Adipocyte (in vitro differentiated cells): ENCODE measurements around the gene NRP1.

ENCODE experiments used
- DNase-seq: peaks from one replicate; pipeline ENCODE4 v3.0.0-alpha.2; 2015; ENCODE audit warnings: low read depth
- H3K27me3 ChIP-seq: replicated peaks from 2 replicates; pipeline ENCODE4 v1.7.0; 2013; ENCODE audit warnings: mild to moderate bottlenecking, low read length, moderate library complexity; ENCODE audit not compliant: control insufficient read depth, insufficient read depth
- H3K36me3 ChIP-seq: 2 replicates; pipeline ENCODE4 v1.7.0; 2013; ENCODE audit warnings: low read length, mild to moderate bottlenecking, moderate library complexity; ENCODE audit not compliant: control insufficient read depth, insufficient read depth, severe bottlenecking
- H3K4me1 ChIP-seq: 2 replicates; pipeline ENCODE4 v1.7.0; 2013; ENCODE audit warnings: mild to moderate bottlenecking, low read length, moderate library complexity; ENCODE audit not compliant: control insufficient read depth, insufficient read depth
- H3K4me3 ChIP-seq: 2 replicates; pipeline ENCODE4 v1.7.0; 2013; ENCODE audit warnings: mild to moderate bottlenecking, low read length, moderate library complexity
- H3K9ac ChIP-seq: 2 replicates; pipeline ENCODE4 v1.7.0; 2013; ENCODE audit warnings: mild to moderate bottlenecking, low read length, moderate library complexity
- H3K9me3 ChIP-seq: 2 replicates; pipeline ENCODE4 v1.7.0; 2013; ENCODE audit warnings: mild to moderate bottlenecking, low read length, moderate library complexity; ENCODE audit not compliant: control insufficient read depth

NRP1 gene

DNA sequence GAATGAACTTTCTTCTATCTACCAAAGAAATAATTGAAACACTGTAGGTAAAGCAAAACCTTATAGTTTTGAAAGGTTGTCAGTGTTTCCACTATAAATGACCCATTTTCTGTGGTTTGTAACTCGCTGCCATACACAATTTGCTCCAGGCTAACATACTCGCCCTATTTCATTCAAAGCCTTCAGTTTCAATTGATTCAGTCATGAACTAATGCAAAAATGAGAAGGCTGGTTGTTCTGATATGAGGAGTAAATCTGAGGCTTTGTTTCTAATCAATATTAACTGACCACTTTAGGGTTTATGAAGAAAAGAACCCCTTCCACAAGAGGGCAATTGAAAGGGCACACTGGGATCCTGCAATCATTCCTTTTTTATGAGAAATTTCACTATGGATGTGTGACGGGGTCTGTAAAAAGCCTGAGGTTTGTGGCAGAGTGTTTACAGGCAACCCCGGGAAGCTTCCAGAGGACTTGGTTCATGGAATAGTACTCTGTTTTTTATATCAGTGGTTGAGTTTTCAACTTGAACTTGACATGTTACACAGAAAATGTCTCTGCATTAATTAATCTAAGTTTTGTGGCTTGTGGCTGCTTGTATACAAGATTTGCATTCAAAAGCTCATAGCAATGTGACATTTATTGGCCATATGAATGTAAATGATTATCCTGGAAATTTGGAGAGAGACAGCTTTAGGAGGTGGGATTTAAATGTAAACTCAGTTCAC lies 133.2 kb downstream of the NRP1 start:
- Histone ChIP-seq H3K9me3 (no peaks in the 10 kb centered on the region), H3K36me3 (peaks cover 85% of the 10 kb centered on the region), H3K4me1 (peaks cover 40% of the 10 kb centered on the region), H3K9ac (peak overlapping the region; percentile 21), H3K4me3 (no peak overlapping the region), H3K27me3 (no peaks in the 10 kb centered on the region)
- DNase-seq, result no peak

DNA sequence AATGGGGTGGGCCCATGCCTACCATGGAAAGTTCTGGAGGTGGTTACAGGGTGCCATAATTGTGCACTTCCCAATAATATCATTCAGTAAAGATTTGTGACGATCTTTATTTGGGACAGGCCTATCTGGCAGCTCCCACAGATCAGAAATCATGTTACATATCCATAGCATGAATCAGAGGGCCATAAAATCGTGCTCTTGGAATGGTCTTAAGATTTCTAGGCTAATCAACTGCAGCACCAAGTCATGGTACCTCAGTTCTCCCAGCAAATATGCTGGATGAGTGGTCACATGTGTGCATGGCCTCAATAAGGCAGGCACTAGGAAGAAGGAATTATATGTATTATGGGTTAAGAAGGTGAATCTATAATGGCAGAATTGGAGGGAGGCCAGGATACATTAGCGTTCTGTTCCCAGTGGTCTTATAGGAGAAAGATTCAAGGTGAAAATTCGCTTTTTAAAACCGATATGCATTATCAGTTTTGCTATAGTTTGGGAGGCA lies 134.7 kb downstream of the NRP1 start:
- H3K27me3 ChIP-seq, result no peaks in the 10 kb centered on the region
- peaks cover 86% of the 10 kb centered on the region for H3K36me3 ChIP-seq
- H3K9me3 ChIP-seq, result no peaks in the 10 kb centered on the region
- H3K4me1 ChIP-seq, result peaks cover 52% of the 10 kb centered on the region
- H3K9ac ChIP-seq, result no peak overlapping the region
- no peak overlapping the region for H3K4me3 ChIP-seq
- no peak for DNase-seq

DNA sequence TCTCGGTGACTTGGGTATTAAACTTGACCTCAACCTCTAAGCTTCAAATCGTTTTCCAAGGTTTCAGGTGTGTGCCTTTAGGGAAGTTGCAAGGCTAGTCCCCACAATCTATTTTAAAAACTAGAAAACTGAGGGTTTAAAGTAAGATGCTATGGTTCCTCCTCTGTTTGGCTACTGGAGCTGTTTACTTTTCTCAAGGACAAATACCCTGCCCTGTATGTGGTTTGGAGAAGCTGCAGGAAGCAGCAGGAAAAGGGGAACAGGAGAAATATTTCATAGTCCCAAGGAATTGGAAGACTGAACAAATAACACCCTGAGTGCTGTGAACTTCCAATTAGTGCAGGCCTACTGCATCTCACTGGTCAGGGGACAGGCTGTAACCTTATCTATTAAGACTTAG lies 135.9 kb downstream of the NRP1 start:
- Histone ChIP-seq H3K4me1 (peaks cover 59% of the 10 kb centered on the region), H3K9me3 (no peaks in the 10 kb centered on the region), H3K9ac (no peak overlapping the region), H3K4me3 (no peak overlapping the region), H3K27me3 (no peaks in the 10 kb centered on the region), H3K36me3 (peaks cover 78% of the 10 kb centered on the region)
- DNase-seq, result no peak

DNA sequence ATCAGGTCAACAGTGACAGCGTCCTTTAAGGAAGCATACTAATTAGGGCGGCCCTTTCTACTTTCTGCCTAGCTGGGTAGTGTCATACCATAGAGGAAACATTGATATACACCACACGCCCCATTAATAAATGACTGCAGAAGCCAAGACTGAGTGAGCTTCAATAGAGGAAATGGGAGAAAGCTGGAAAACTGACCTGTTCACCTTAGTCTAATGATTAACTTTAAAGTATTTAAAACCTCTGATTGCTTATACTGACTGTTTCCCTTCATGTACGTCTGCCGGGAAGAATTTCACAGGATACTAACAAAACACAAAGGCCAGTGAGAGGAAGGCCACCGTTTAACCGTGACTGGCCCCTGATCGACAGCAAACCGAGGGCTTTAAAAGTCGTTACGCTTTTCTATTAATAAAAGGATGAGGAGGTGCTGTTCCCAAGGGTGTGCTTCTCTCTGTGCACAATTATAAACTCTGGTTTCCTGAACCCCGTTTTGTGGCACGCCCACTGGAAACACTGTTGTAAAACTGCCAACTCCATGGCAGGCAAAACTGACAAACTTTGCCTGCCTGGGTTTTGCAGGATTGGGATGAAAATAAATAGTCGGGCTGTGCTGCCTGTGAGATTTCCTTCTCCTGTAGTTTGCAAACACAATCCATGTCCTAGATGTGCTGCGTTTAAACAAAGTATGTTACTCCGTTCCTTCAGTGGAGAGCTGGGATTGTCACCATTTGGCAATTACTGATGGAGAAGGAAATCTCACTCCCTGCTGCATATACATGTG lies 137.6 kb downstream of the NRP1 start:
- no peak for DNase-seq
- H3K9me3 ChIP-seq, result no peaks in the 10 kb centered on the region
- no peak overlapping the region for H3K9ac ChIP-seq
- peaks cover 64% of the 10 kb centered on the region for H3K4me1 ChIP-seq
- H3K27me3 ChIP-seq, result no peaks in the 10 kb centered on the region
- H3K36me3 ChIP-seq, result peaks cover 62% of the 10 kb centered on the region
- H3K4me3 ChIP-seq, result no peak overlapping the region

DNA sequence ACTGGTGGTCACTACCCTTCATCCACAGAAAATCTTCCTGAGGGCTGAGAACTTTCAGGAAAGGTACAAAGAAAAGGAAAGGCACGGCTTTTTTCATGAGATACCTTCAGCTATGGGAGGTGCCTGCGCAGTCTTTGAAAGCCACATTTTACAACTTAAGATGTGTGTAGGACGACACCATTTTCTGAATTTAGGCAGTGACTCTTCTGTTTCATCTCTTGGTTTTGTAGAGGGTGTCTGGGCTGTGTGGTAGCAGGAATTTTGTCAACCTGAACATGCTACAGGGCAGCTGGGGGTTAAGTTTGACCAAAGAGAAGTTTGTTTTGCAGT lies 138.1 kb downstream of the NRP1 start:
- H3K36me3 ChIP-seq, result peaks cover 60% of the 10 kb centered on the region
- no peak overlapping the region for H3K4me3 ChIP-seq
- H3K4me1 ChIP-seq, result peaks cover 58% of the 10 kb centered on the region
- no peak for DNase-seq
- H3K9me3 ChIP-seq, result no peaks in the 10 kb centered on the region
- no peaks in the 10 kb centered on the region for H3K27me3 ChIP-seq
- H3K9ac ChIP-seq, result no peak overlapping the region

DNA sequence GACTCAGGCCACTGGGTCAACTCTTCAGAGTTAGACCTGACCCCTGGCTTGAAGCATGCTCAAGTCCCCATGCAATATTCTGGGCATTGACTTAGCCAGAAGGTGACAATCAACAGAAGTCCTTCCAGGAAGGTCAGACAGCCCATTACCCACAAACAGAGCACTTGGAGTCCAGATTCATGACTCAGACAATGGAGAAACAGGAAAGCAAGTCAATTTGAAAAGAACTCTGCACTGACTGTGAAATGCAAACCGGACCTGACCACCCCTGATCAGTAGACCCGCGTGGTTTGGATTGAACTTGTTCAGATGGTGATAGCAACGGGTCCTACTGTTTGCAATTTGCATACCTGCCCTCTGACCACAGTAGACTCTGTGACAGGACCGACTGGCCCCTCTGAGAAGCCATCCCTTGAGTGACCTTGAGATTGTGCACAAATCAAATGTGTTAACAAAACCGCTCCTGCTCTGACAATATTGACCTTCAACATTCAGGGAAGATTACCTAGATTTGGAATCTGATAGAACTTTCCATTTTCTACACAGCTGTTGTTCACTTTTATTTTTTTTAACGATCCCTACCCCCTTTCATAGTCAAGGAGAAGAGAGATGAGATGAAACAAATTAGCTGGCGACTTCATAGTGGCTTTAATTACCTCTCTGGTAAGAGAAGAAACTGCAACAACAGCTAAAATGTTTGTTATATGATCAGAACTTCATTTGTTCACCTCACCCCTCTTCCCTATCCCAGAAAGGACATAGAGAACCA lies 138.7 kb downstream of the NRP1 start:
- Histone ChIP-seq H3K4me1 (peaks cover 53% of the 10 kb centered on the region), H3K9me3 (no peaks in the 10 kb centered on the region), H3K4me3 (no peak overlapping the region), H3K9ac (no peak overlapping the region), H3K27me3 (no peaks in the 10 kb centered on the region), H3K36me3 (peaks cover 60% of the 10 kb centered on the region)
- DNase-seq, result peak; percentile 37

DNA sequence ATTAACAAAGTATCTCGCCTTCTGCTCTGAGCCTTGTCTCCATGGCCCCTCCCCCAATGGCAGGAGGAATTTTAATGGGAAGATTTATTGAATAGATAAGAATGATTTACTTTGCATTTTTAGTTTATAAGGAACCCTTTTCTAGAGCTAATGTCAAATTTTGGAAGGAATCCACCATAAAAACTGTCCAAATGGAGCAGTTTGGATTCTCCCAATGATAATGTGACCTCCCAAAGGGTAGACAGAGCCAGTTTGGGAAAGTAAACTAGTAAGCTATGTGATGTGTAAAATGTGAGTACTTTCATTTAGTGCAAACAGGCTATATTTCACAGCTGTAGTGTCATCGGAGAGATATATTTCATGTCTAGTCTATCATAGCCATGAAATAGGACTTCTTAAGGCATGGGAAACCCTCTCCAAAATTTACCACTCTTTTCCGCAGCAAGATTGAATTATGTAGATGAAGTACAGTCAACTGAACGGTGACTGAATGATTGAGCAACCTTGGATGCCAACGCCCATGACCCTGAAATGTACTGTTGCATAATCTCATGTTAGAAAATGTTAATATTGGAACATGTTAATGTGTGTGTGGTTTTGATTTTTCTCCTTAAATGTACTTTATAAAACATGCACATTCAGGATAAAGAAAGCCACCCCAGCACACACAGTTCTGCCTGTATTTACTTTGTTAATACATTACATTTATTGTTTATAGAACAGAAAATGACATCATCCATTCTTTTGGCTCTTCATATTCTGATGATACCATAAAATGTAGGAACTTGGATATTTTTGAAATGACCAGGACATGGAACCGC lies 140.6 kb downstream of the NRP1 start:
- peaks cover 48% of the 10 kb centered on the region for H3K36me3 ChIP-seq
- peaks cover 53% of the 10 kb centered on the region for H3K4me1 ChIP-seq
- H3K27me3 ChIP-seq, result no peaks in the 10 kb centered on the region
- H3K9me3 ChIP-seq, result no peaks in the 10 kb centered on the region
- no peak overlapping the region for H3K4me3 ChIP-seq
- peak; percentile 93 for DNase-seq
- peak overlapping the region; percentile 63 for H3K9ac ChIP-seq

DNA sequence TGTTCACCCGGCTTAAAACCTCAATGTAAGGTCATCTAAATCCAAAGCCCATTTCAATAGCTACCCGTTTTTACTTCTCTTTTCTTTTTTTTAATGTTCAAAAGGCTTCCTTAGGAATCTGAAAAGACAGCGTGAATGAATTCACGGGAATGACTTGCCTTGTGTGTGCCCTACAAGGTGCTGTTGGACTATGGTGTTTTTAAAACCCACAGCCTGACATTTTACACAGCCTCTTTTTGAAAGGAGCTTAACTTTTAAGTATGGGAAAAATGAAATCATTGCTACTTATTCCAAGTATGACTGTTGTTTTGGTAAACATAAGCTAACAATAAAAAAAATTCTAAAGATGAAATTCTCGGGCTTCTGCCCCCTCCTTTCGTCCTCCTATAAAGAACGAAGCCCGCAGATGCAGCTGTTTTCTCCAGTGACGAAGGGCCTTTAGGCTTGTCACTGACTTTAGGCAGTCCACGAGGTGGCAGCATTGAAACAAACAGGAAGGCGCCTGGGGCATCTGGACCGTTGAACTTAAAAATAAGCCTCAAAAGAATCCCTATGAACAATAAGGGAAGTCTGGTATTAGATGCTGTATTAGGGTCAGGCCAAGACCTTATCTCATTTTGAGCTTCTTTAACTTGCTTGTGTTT lies 141.3 kb downstream of the NRP1 start:
- peak; percentile 95 for DNase-seq
- H3K9ac ChIP-seq, result peak overlapping the region; percentile 63
- no peak overlapping the region for H3K4me3 ChIP-seq
- peaks cover 53% of the 10 kb centered on the region for H3K4me1 ChIP-seq
- no peaks in the 10 kb centered on the region for H3K9me3 ChIP-seq
- no peaks in the 10 kb centered on the region for H3K27me3 ChIP-seq
- peaks cover 42% of the 10 kb centered on the region for H3K36me3 ChIP-seq

DNA sequence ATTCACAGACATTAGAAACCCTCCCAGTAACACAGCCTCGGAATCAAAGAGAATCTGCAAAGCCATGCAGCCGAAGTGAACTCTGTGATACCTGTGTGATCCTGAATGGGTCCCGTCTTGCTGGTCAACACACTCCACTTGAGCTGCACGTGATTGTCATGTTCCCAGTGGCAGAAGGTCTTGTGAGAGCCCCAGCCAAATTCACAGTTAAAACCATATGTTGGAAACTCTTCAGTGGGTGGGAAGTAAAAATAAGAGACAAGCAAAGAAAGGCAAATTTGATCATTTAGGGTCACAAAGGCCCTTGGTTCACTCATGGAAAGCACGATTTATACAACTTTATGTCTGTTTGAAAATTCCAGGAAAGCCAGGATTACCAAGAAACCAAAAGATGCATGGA lies 142.3 kb downstream of the NRP1 start:
- no peaks in the 10 kb centered on the region for H3K27me3 ChIP-seq
- peaks cover 53% of the 10 kb centered on the region for H3K4me1 ChIP-seq
- DNase-seq, result no peak
- H3K9me3 ChIP-seq, result no peaks in the 10 kb centered on the region
- H3K4me3 ChIP-seq, result no peak overlapping the region
- peaks cover 48% of the 10 kb centered on the region for H3K36me3 ChIP-seq
- peak overlapping the region; percentile 63 for H3K9ac ChIP-seq

DNA sequence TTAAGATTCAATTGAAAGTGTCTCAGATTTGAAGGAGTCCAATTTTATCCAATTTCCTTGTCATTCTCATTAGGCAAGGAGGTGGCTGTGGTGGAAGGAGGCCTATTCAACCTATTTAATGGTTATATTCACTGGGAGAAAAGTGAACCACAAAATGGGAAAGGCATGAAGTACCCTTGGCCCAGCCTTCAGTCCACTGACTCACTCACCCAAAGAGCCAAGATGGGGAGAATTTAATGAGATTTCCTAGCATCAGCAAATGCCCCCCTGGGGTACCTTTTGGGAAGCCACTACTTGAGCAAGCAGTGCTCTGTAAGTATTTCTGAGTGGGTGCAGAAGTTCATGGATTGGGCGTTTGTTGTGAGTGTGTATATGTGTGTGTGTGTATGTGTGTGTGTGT lies 144.1 kb downstream of the NRP1 start:
- Histone ChIP-seq H3K36me3 (peaks cover 43% of the 10 kb centered on the region), H3K4me3 (no peak overlapping the region), H3K9ac (no peak overlapping the region), H3K9me3 (no peaks in the 10 kb centered on the region), H3K27me3 (no peaks in the 10 kb centered on the region), H3K4me1 (peaks cover 50% of the 10 kb centered on the region)
- DNase-seq, result no peak
